Measurements from ENCODE around the gene DAND5. TPM values are rescaled to one million over a fixed set of nuclear protein-coding genes. Genes with fewer than 3 reads are reported as not detected.

The DAND5 gene
- total and polyA plus RNA-seq, 2 donors (not counting 1 experiment from before 2014, with no cell fraction given), result not detected

DNA sequence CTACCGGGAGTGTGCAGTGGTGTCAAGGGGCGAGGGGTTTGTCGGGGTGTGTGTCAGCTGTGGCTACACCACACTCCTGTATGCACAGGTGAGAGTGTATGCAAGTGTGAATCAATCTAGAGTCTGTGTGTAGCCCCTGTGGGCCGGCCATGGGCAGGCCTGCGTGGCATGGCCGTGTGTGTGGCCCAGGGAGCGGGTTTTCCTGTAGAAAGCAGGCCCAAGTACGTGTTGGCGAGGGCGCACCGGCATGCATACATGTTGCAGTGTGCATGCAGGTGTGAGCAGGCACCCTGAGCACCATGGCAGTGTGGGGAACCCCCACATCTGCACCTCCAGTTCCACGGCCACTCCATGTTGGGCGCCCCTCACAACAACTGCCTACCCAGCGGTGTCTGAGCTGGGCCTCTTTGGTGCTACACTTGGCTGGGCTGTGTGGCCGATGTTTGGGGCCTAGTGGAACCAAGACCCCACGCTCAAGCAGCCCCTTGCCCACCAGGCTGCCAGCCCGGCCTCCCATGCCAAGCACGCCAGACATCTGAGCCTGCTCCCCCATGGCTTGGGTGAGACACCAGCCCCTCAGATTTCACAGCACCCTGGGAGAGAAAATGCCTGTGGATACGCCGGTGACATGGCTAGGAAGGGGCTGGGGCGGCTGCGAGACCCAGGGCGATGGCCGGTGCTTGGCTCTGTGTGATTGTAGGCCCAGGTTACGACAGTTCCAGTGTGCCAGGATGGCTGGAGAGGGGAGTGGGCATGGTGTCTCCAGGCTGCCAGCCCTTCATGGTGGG is 28.0 kb downstream of the DAND5 start:
- POLR2A ChIA-PET, result interaction anchor here (0.7 kb wide), 1 partner anchor 16 kb away, joined by 4 read pairs; no protein-coding TSS in a partner anchor
- TF ChIP-seq, protein P1, sequence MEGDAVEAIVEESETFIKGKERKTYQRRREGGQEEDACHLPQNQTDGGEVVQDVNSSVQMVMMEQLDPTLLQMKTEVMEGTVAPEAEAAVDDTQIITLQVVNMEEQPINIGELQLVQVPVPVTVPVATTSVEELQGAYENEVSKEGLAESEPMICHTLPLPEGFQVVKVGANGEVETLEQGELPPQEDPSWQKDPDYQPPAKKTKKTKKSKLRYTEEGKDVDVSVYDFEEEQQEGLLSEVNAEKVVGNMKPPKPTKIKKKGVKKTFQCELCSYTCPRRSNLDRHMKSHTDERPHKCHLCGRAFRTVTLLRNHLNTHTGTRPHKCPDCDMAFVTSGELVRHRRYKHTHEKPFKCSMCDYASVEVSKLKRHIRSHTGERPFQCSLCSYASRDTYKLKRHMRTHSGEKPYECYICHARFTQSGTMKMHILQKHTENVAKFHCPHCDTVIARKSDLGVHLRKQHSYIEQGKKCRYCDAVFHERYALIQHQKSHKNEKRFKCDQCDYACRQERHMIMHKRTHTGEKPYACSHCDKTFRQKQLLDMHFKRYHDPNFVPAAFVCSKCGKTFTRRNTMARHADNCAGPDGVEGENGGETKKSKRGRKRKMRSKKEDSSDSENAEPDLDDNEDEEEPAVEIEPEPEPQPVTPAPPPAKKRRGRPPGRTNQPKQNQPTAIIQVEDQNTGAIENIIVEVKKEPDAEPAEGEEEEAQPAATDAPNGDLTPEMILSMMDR (IDR thresholded peaks at IDR 0.05), result no peak
- TF ChIP-seq EZH2 (IDR thresholded peaks at IDR 0.05; ENCODE audit: borderline replicate concordance, insufficient read depth, low read depth, low read length, poor library complexity, severe bottlenecking), result no peak
- Histone ChIP-seq H3K27me3 (replicated peaks in 1 of 4; ENCODE audit: control extremely low read depth in 1 of 4, control insufficient read depth in 3 of 4, insufficient read depth in 4 of 4, low read length in 3 of 4) (peaks cover 0 to 24% (median 4%) of the 10 kb centered on the region in 4 experiments), H3K9ac (ENCODE audit: low read length) (no peak overlapping the region), H3K4me1 (ENCODE audit: control insufficient read depth in 2 of 2, insufficient read depth in 2 of 2, low read length in 2 of 2) (peaks cover 10 to 11% of the 10 kb centered on the region in 2 donors), H3K9me3 (ENCODE audit: control extremely low read depth in 1 of 3, control insufficient read depth in 2 of 3, insufficient read depth in 1 of 3, low read length in 2 of 3) (peaks cover 0 to 2% (median 0%) of the 10 kb centered on the region in 3 donors), H3K36me3 (replicated peaks in 1 of 2; ENCODE audit: control extremely low read depth in 1 of 2, control insufficient read depth in 1 of 2, extremely low read depth in 1 of 2, insufficient read depth in 2 of 2, low read length in 1 of 2) (no peaks in the 10 kb centered on the region), H4K20me1 (ENCODE audit: control insufficient read depth, insufficient read depth, low read length, poor library complexity, severe bottlenecking) (no peaks in the 10 kb centered on the region), H3K79me2 (ENCODE audit: control insufficient read depth, insufficient read depth, low read length) (no peaks in the 10 kb centered on the region), H3K27ac (ENCODE audit: low read length in 2 of 2) (no peak overlapping the region), H3K4me3 (ENCODE audit: control extremely low read depth in 1 of 5, extremely low read depth in 1 of 5, insufficient read depth in 1 of 5, low read depth in 2 of 5, low read length in 4 of 5) (no peak overlapping the region), H2AFZ (ENCODE audit: insufficient read depth, low read depth, low read length, poor library complexity, severe bottlenecking) (no peak overlapping the region), H3K4me2 (replicated peaks; ENCODE audit: low read depth, low read length, poor library complexity, severe bottlenecking) (no peak overlapping the region)
- Mint-ChIP-seq H3K9me3 (ENCODE audit: insufficient read depth) (no peaks in the 10 kb centered on the region), H3K27ac (no peak overlapping the region), H3K4me1 (peaks cover 17% of the 10 kb centered on the region), H3K4me3 (peak overlapping the region; percentile 75), H3K27me3 (peaks cover 28% of the 10 kb centered on the region)
- CTCF ChIA-PET, result interaction anchor here (1.5 kb wide), 1 partner anchor 64 kb away, joined by 3 read pairs; no protein-coding TSS in a partner anchor
- DNase-seq, result no peak
- intact Hi-C loops (cut with micrococcal nuclease), result no loop called here
- 95% methylated on average over 25 of the region's 25 CpGs for WGBS (ENCODE audit: insufficient coverage)
- ATAC-seq (ENCODE audit: low read depth), result no peak

Measured in B cell (primary cell).